ENCODE measurements around the gene CTSD.
A peak's percentile ranks its signal among the peaks of the same experiment; 100 is the strongest.
"Not testable (repeated sequence)": the region's sequence is repeated elsewhere in the genome, so short reads cannot be mapped to it uniquely, and the experiment has no call there.

The CTSD gene

DNA sequence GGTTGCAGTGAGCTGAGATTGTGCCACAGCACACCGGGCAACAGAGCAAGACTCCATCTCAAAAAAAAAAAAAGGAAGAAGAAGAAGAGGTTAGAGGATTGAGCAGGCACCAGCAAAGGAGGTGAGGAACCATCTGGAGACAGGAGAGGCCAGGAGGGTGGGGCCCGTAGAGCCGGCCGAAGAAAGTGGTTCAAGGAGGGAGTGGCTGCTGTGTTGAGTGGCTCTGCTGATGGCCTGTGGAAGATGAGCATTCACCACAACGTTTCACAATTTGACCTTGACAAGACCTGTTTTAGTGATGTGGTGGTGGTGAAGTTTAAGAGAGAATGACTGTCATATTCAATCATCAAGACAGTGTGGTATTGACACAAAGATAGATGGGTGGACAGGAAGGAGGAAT is 6.8 kb upstream of the CTSD start:
- no peak overlapping the region for H3K4me3 ChIP-seq (ENCODE audit: low read depth, low read length)

DNA sequence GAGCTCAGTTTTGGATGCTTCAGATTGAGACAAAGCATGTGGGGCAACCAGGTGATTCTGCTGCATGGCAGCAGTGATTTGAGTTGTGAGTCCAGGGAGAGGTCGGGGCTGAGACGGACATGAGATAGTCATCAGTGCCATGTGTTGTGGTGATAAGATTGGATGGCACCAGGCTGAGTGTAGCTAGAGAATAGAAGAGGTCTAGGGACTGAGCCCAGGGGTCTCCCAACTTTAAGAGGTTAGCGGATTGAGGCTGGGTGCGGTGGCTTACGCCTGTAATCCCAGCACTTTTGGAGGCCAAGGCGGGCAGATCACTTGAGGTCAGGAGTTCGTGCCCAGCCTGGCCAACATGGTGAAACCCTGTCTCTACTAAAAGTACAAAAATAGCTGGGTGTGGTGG is 6.3 kb upstream of the CTSD start:
- no peak overlapping the region for H3K4me3 ChIP-seq (ENCODE audit: low read depth, low read length)

DNA sequence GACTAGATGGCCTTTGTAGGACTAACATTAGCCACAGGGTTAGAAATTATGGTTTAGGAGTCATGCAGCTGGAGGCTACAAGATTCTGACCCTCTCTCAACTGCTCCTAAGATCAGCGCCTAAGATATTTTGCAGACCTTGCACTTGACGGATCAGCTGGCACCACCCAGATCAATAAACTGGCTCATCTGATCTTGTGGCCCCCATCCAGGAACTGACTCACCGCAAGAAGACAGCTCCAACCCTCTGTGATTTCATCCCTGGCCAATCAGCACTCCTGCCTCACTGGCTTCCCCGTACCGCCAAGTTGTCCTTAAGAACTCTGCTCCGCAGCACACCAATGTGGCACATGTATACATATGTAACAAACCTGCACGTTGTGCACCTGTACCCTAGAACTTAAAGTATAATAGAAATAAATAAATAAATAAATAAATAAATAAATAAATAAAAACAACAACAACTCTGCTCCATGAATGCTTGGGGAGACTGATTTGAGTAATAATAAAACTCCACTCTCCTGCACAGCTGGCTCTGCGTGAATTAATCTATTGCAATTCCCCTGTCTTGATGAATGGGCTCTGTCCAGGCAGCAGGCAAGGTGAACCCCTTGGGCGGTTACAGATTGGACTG is 5.7 kb upstream of the CTSD start:
- not testable (repeated sequence) for H3K4me3 ChIP-seq (ENCODE audit: low read depth, low read length)

DNA sequence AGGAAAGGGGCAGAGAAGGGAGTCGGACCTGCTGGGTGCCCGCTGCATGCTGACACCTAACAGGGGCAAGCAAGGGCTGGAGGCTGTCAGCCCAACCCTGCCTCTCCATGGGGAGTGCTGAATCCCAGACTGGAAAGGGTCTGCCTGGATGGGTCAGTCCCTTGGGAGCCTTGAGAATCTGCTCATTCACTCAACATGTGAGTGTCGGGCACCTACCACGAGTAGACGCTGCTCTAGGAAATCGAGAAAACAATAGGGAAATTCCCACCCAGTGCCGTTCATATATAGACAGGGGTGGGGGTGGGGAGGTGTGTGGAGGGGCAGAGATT is 4.4 kb upstream of the CTSD start:
- H3K4me3 ChIP-seq (ENCODE audit: low read depth, low read length): no peak overlapping the region

DNA sequence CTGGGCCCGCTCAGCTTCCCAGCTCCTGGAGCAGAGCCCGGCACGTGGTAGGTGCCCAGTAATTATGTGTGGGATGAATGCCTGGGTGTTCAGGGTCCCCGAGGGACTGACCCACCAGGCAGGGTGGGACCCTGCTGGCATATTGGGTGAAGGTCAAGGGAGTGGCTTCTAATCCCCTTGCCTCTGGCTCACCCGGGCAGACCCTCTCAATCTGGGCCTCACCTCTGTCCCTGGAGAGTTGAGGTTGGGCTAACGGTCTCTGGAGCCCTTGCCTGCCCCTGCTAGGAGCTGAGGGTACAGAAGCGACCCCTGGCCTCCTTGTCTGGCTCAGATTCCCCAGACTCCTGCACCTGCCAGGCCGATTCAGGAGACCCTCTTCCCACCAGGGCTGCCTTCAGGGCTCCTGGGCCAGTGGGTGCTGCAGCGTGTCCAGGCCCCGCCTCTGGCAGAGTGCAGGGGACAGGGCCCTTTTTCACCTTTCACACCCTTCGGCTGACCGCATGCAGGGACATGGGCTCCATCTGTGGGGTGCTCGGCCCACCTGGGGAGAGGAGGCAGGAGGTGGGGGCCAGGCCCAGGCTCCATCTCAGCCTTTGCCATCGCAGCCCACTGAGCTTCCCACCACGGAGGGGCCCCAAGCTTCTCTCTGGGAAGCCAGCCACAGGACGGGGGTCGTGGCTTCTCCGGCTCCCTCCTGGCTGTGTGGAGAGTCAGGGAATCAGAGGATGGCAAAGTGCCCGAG is 3.8 kb upstream of the CTSD start:
- no peak overlapping the region for H3K4me3 ChIP-seq (ENCODE audit: low read depth, low read length)

DNA sequence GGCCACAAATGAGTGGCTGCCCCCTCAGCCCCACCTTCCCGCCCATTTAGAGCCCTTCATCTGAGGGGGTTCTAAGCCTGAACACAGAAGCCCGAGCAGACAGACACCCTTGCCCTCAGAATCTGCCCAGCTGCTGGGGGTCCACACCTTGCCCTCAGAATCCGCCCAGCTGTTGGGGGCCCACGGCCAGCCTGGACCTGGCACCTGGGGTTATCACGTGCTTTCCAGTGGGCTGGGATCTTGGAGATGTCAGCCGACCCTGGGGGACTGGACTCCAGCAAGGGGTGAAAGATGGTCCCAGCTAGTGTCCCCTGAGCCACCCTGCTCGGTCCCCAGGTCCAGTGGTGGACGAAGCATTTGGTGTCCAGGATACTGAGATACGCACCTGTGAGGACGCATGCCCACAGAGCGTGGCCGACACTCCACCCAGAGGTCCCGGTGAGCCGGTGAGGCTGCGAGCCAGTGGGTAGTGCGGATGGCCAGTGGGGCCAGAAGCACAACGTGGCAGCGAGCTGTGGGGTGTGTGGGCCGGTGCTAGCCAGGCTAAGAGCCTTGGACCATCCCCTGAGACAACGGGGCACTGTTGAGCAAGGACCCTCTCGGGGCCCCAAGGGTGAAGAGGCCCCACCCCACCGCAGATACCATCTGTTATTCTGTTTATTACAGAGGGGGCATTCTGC is 3.1 kb upstream of the CTSD start:
- H3K4me3 ChIP-seq (ENCODE audit: low read depth, low read length): no peak overlapping the region

DNA sequence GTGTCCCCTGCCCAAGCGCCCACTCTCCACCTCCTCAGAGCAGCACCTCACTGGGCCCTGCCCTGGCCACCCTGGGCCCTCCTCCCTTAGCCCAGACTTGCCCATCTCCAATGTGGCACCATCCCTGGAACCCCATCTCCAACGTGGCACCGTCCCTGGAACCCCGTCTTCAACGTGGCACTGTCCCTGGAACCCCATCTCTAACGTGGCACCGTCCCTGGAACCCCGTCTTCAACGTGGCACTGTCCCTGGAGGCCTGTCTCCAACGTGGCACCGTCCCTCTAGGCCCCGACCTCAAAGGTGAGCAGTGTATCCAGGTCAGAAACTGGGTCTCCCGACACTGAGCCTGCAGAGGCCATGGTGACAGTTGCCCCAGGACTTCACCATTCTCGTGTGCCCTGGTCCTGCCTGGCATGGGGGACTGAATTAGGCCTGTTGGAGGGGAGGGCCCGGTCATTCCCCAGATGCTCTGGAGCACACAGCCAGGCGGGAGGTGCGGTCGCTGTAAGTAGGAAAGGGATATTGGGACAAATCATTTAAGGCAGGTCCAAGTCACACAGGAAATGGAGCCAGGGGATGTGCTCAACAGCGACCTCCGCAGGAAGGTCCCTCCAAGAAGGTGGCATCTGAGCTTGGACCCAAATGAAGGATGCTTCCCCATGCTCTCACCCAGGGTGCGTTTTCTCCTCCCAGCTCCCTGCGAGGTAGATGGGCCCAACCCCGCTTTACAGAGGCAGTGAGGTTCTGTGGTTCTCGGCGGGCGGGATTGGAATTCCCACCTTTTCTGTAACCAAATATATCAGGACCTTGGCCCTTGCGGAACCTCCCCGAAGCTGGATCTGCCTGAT is 2.4 kb upstream of the CTSD start:
- no peak overlapping the region for H3K4me3 ChIP-seq (ENCODE audit: low read depth, low read length)

DNA sequence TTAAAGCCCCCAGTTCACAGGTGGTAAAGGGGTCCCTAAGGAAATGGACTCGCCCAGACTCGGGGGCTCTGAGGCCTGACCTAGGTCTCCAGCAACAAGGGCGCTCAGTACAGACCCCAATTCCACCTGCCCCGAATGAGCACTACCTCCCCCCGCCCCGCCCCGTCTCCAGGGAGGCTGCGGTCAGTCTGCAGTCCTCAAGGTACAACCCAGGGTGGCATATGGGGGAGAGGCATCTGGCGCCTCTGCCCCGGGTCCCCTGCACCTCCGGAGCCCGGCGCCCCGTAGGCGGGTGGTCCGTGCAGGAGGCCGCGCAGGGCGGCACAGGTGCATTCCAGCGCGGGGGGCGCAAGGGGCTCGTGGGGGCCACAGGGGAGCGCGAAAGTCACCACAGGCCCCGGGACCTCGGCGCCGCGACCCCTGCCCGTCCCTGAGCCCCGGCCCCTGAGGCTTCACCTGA is 361 bp downstream of the CTSD start:
- H3K4me3 ChIP-seq (ENCODE audit: low read depth, low read length): peak overlapping the region; percentile 72

DNA sequence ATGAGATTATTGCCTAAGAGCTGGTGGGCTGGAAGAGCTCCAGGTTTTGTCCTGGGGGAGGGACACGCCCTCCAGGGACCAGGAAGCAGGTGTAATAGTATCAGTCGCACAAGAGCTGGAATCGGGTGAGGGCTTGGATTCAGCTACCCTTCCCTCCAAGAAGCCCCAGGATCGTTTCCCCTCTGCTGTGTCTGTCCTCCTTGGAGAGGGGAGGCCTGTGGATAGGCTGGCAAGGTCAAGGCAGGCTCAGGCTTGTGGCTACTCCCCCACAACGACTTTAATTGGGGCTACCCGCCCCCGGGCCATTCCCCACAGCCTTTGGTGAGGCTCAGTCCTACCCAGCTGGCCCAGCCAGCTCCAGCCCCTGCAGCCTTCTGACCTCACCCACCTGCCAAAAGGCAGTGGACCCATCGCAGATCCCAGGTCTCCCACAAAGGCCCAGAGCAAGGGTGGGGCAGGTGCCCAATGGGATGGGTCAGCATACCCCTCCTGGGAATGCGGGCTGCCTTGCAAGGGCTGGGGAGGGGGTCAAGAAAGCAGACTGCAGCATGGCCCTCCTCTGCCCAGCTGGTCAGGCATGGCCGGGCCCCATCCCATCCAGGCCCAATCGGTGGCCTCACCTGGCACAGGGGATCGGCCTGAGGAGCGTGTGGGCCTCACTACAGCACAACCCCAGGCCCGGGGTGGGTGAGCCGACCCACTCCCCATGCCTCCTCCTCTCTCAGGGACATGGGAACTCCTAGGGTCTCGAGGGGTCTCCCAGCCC is 1.0 kb downstream of the CTSD start:
- H3K4me3 ChIP-seq (ENCODE audit: low read depth, low read length): peak overlapping the region; percentile 72

DNA sequence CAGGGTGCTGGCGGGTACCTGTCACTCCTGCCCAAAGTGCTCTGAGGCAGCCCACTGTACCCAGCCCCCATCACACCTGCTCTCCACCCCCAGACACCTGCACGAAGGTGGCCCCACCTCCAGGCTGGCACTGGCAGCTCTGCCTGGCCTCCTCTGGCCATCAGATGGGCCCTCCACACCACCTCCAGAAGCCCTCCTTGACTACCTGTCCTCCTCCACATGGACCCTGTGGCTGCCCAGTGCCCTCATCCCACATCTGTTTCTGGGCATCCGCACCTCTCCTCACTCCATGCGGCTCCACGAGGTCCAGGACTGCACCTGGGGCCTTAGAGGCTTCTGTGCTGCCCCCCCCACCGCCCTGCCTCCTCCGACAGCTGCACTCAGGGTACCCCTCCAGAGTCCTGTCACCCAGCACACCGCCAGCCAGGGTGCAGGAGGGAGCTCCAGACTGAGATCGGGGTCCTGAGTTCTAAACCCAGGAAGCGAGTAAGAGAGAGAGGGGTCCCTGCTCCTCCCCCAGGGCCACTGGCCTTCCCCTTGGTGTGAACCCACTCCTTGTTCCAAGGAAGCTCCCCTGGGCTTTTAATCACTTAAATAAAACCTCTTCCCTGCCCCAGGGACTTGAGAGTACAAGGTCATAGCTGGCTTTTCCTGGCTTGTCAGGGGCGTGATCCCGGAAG is 1.7 kb downstream of the CTSD start:
- no peak overlapping the region for H3K4me3 ChIP-seq (ENCODE audit: low read depth, low read length)

DNA sequence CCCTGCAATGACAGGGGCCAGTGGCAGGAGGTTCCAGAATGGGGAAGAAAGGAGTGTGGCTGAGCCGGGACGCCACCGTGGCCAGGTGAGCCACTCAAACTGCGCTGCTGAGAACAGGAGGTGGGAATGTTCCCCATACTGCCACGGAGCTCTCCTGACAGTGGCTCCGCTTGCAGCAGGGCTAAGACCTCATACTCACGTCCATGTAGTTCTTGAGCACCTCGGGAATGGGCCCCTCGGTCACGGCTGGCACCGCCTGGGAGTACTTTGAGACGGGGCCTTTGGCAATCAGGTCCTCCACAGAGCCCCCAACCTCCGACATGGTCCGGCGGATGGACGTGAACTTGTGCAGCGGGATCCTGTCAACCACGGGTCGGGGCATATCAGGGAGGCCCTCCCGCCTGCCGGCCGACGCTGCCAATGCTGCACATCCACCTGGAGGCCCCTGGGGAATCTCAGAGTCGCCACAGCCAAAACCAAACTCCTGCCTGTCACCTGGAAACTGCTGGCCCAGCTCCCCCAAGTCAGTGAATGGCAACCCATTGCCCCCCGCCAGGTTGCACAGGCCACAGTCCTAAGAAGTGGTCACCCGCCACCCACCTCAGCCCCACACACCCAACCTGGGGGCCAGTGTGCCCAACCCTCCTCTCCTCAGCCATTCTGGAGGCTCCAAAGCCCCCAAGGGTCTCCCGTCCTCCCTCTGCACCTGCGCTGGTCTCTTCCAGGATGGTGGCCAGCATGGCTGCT is 2.4 kb downstream of the CTSD start:
- H3K4me3 ChIP-seq (ENCODE audit: low read depth, low read length): no peak overlapping the region

DNA sequence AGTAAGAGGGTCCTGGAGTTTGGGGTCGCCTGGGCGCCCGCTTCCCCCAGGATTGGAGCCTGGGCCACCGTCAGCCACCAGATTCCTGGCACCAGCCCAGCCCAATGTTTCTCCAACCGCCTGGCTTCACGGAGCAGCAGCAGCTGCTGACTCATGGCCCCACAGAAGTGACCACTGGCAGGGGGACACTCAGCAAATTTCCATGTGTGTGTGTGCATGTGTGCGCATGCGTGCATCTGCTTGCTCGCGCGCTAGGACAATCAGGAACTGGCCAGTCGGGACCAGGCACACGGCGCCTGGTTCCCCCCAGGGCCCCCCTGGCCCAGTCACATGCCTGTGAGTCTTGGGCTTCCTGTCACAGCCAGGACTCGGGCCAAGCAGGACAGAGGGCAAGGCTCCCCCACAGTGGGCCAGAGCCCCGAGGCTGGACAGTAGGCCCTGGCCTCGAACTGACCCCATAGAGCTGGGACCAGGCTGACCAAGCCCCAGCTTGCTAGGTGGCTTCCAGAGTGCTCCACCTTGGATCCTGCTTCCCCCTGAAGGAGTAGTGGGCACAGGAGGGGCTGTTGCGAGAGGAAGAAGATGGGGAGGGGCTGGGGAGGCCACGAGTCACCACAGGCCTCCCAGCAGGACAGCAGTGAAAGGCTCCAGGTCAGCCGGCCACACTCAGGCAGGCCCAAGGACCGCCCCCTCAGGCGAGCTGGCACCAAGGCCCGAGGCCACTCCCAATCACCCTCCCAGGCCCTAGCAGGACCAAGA is 3.2 kb downstream of the CTSD start:
- no peak overlapping the region for H3K4me3 ChIP-seq (ENCODE audit: low read depth, low read length)

DNA sequence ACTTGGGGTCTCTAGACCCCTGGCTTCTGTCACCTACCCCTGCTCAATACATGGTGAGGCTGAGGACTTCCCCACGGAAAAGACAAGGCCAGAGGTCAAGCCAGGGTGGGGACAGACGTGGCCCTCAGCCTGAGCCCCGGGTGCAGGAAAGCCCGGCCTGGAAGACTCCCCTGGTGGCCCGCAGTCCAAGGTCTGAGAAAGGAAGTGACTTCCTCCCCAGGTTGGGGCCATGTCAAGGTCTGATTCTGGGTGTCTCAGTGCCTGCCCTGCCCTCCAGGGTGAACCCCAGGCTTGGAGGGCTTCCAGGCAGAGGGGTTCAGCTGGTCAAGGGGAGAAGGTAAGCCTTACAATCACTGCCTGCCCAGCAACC is 3.9 kb downstream of the CTSD start:
- H3K4me3 ChIP-seq (ENCODE audit: low read depth, low read length): no peak overlapping the region

DNA sequence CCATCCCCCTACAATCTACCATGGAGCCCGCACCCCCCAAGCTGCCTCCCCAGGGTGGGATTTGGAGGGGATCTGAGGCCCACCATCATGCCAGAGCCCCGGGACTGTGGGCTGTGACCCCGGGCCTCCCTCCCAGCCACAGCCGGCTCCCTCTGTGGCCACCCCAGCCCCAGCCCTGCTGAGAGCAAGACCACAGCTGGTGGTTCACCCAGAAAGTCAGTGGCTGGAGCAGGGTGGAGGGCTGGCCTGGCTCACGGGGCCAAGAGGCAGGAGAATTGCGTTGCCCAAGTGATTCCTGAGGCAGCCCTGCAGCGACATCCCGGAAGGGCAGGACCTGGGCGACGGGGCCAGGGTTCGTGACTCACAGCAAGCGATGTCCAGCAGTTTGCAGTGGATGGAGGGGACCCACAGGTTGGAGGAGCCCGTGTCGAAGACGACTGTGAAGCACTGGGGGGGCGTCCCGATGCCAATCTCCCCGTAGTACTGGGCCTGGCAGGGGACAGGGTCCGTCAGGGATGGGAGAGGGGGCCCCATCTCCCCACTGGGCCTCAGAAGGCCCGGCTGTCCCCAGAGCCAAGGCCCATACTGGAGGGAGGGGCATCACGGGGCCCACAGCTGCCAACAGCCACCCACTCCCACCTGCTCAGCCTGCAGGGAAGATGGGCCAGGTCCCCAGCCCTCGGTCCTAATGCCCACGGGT is 4.4 kb downstream of the CTSD start:
- H3K4me3 ChIP-seq (ENCODE audit: low read depth, low read length): no peak overlapping the region

DNA sequence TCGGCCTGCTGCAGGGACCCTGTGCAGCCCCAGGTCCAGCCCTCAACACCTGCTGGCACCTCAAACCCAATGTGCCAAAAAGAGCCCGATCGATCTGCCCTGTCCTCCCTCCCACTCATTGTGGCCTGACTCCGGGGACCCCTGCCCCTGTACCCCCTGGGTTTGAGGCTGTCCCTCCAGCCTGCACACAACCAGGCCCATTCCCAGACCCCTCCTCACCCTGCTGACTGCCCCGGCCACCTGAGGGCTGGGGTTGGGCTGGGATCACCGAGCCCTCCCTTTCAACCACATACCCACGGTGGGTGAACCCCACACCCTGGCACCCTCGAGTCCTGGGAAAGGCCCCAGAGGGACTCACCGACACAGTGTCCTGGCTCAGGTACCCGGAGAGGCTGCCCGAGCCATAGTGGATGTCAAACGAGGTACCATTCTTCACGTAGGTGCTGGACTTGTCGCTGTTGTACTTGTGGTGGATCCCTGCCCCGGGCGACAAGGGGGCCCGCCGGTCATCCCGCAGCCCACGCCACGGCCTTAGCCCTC is 5.0 kb downstream of the CTSD start:
- H3K4me3 ChIP-seq (ENCODE audit: low read depth, low read length): no peak overlapping the region

DNA sequence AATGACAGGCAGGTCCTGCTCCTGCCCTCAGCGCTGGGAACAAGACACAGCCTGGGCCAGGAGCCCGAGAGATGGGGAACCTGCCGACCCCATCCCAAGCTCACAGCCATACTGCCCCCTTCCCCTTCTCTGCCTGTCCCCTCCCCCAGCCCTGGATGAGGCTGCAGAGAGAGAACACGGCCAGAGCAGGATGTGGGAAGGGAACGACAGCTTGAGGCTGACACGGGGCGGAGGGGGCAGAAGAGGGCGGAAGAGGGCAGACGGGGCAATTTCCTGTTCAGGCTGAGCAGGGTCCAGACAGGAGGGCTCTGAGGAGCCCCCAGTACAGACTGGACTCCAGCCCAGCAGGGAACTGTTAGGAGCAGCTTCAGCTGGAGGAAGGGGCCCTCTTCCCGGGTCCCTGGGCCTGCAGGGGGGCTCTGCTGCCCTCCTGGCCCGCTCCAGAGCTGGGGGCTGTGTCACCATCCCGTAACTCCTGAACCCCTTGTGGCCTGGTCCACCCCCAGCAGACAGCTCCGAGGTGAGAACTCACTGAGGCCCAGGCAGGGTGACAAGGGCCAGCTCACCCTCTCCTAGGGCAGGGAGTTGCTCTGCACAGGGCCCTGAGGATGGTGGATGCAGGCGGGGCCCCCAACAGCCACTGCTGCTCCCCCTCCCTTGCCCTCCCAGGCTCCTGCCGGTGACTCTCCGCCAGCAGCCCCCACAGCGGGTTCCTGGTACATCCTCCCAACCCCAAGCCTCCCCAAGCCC is 5.7 kb downstream of the CTSD start:
- H3K4me3 ChIP-seq (ENCODE audit: low read depth, low read length): no peak overlapping the region

Data from iPS-11a (cell line).